Endothelial cell of umbilical vein (primary cell): ENCODE data around the gene MATN4. TPM values are rescaled to one million over a fixed set of nuclear protein-coding genes. Genes with fewer than 3 reads are reported as not detected.

Source experiments
- BruUV-seq: library from RNA; stranded (reverse); fragments of 400-500 nt; replicated peaks from 2 replicates; lab custom pipeline; 2021; lab: Mats Ljungman, UMichigan
- CTCF ChIA-PET: fragments of 300-600, 350-600 bp; sonication (Branson Sonifier 250); formaldehyde crosslinking; loops from one replicate; lab custom pipeline; 2021; ENCODE audit warnings: antibody characterized with exemption, inconsistent platforms; lab: Charles Lee
- POLR2A ChIA-PET: fragments of 300-600, 350-600 bp; sonication (Branson Sonifier 250); formaldehyde crosslinking; loops from one replicate; lab custom pipeline; 2021; ENCODE audit warnings: antibody characterized with exemption, inconsistent platforms; lab: Charles Lee
- DNase-seq: peaks from one replicate; pipeline ENCODE4 v3.0.0-alpha.2; 2011; ENCODE audit warnings: low read depth, low spot score
- FAIRE-seq: peaks from 2 replicates; lab custom pipeline; 2011; peaks lifted over from hg19 to GRCh38; lab: Jason Lieb, UNC
- H2AFZ ChIP-seq: 2 replicates; pipeline ENCODE4 v1.6.0; 2012; ENCODE audit warnings: low read depth, low read length, control low read depth, inconsistent platforms
- H3K27ac ChIP-seq: 2 replicates; pipeline ENCODE4 v1.5.1; 2011; ENCODE audit warnings: low read depth, mild to moderate bottlenecking, control low read depth, low read length, moderate library complexity; ENCODE audit not compliant: insufficient read depth
- H3K27me3 ChIP-seq, 2 experiments: 2 replicates each; pipeline versions ENCODE4 v1.6.0 to v1.6.1; 2011; ENCODE audit warnings: low read length in 2 of 2, mixed read lengths in 1 of 2; ENCODE audit not compliant: control insufficient read depth in 2 of 2, insufficient read depth in 2 of 2
- H3K36me3 ChIP-seq, 2 experiments: 2 replicates in 1 of 2; 3 replicates in 1 of 2; pipeline ENCODE4 v1.5.1; 2011; ENCODE audit warnings: low read length in 2 of 2, mild to moderate bottlenecking in 1 of 2, moderate library complexity in 1 of 2; ENCODE audit not compliant: control insufficient read depth in 2 of 2, insufficient read depth in 2 of 2; ENCODE audit errors: extremely low read depth in 1 of 2
- H3K4me1 ChIP-seq: 3 replicates; pipeline ENCODE4 v1.5.1; 2011; ENCODE audit warnings: mild to moderate bottlenecking, low read length; ENCODE audit not compliant: control insufficient read depth, insufficient read depth; ENCODE audit errors: extremely low read depth
- H3K4me2 ChIP-seq: 2 replicates; pipeline ENCODE4 v1.6.1; 2011; ENCODE audit warnings: low read length, control low read depth, mixed read lengths; ENCODE audit not compliant: insufficient read depth
- H3K4me3 ChIP-seq, 3 experiments: fragments of 200-600 bp in 1 of 3; sonication (generic), shearing (Covaris generic) in 1 of 3; replicated peaks in 1 of 3; 2 replicates each; pipeline ENCODE4 v1.5.1; 2011 to 2016; ENCODE audit warnings: control low read depth in 3 of 3, low read length in 3 of 3, mild to moderate bottlenecking in 2 of 3, inconsistent platforms in 1 of 3, low read depth in 1 of 3, moderate library complexity in 1 of 3; ENCODE audit not compliant: insufficient read depth in 1 of 3
- H3K79me2 ChIP-seq: 2 replicates; pipeline ENCODE4 v1.6.0; 2012; ENCODE audit warnings: low read length, inconsistent platforms; ENCODE audit not compliant: control insufficient read depth, insufficient read depth
- H3K9ac ChIP-seq: replicated peaks from 2 replicates; pipeline ENCODE3; 2011; ENCODE audit warnings: low read length, control low read depth; ENCODE audit not compliant: insufficient read depth; ENCODE audit errors: extremely low read depth
- H3K9me1 ChIP-seq: replicated peaks from 3 replicates; pipeline ENCODE4 v1.6.0; 2011; ENCODE audit warnings: mild to moderate bottlenecking, low read length; ENCODE audit not compliant: control insufficient read depth, insufficient read depth; ENCODE audit errors: extremely low read depth
- H3K9me3 ChIP-seq: replicated peaks from 2 replicates; pipeline ENCODE4 v1.5.1; 2012; ENCODE audit warnings: low read length, inconsistent platforms; ENCODE audit not compliant: control insufficient read depth, insufficient read depth
- H4K20me1 ChIP-seq: replicated peaks from 2 replicates; pipeline ENCODE3; 2011; ENCODE audit warnings: mild to moderate bottlenecking, low read length; ENCODE audit not compliant: control insufficient read depth, insufficient read depth; ENCODE audit errors: extremely low read depth
- EZH2 ChIP-seq: IDR thresholded peaks from 2 replicates; pipeline ENCODE4 v1.6.1; 2012; ENCODE audit warnings: borderline replicate concordance, low read depth, mild to moderate bottlenecking, moderate library complexity, low read length, inconsistent platforms; ENCODE audit not compliant: severe bottlenecking
- FOS ChIP-seq: IDR thresholded peaks from 2 replicates; pipeline ENCODE4 v1.6.1; 2011; ENCODE audit warnings: mild to moderate bottlenecking, low read length, moderate library complexity, borderline replicate concordance; ENCODE audit not compliant: insufficient read depth
- POLR2A ChIP-seq: IDR thresholded peaks from 2 replicates; pipeline ENCODE4 v1.6.1; 2012; ENCODE audit warnings: low read depth, mild to moderate bottlenecking, control low read depth, low read length
- dilution Hi-C: fragments of 300-500 bp; cut with MboI; formaldehyde crosslinking; loops from one replicate; pipeline ENCODE4 v1.15.0; 2019; ENCODE audit warnings: low sequenced_read_pairs; ENCODE audit not compliant: extremely low pct_ligation_motif_present
- intact Hi-C: fragments of 100-400 bp; cut with micrococcal nuclease; formaldehyde crosslinking; loops from one replicate; pipeline ENCODE4 v1.10.0; 2022
- polyA plus RNA-seq, 4 experiments: library from polyadenylated mRNA; depleted of rRNA in 3 of 4; stranded (reverse) in 3 of 4; unstranded in 1 of 4; fragments of >200 nt; gene quantifications; 2 replicates each; pipeline versions ENCODE4 v1.2.1 to v1.2.3, GENCODE V29; 2011 to 2012; ENCODE audit warnings: missing spikeins in 1 of 4
- total RNA-seq: library from RNA; stranded (reverse); gene quantifications from 2 replicates; pipeline ENCODE4 v1.2.3, GENCODE V29; 2021

Gene MATN4
- total and polyA plus RNA-seq, 2 donors (not counting 3 experiments of a cell fraction or from before 2014, with no cell fraction given) = 0.10 TPM; not detected in 1

GRCh38 chr20:45340951-45341350, 32.9 kb upstream of the MATN4 start:
- FAIRE-seq (no peak), DNase-seq (no peak)
- Histone ChIP-seq H3K9me3 (no peaks in the 10 kb centered on the region), H3K4me1 (peaks cover 61% of the 10 kb centered on the region), H3K79me2 (peaks cover 78% of the 10 kb centered on the region), H3K27me3 (no peaks in the 10 kb centered on the region), H3K4me3 (no peak overlapping the region), H4K20me1 (no peaks in the 10 kb centered on the region), H3K9me1 (no peaks in the 10 kb centered on the region), H3K4me2 (no peak overlapping the region), H2AFZ (no peak overlapping the region), H3K9ac (no peak overlapping the region), H3K27ac (no peak overlapping the region), H3K36me3 (peaks cover 0 to 3% of the 10 kb centered on the region in 2 experiments)
- intact Hi-C loops (loop anchor here (10.0 kb wide), 1 partner anchor 574 kb away; the partner anchor contains the start of gene PLTP), dilution Hi-C loops (no loop called here)
- no peak for TF ChIP-seq FOS
- ChIA-PET POLR2A (no interaction called here), CTCF (interaction anchor here (1.1 to 1.4 kb wide), 4 partner anchors 12 to 96 kb away, joined by 3 to 4 read pairs (median 3); no protein-coding TSS in a partner anchor)
- no TSS peak for BruUV-seq

DNA sequence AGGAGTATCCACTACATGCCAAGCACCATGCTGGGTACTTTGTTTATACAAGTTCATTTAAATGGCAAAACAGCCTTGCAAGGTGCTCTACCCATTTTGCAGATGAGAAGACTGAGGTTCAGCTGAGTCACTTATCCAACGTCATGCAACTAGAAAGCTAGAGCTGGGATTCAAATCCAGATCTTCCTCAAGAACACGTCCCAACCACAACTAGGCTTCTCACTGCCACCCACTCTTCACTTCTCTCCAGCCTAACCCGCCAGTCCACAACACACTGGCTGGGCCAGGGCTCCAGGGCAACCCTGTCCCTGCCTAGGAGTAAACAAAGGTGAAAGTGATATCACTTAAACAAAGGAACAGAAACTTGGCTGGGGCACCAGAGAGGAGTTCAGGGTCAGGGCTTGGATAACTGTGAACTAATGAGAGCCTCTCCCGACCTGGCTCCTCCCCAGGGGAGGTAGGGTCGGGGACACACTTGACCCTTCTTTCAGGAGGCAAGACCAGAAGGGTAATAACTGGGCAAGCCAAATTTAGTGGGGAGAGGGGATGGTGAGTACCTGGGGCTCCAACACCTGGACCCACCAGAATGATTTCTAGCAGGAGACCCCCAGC, 32.2 kb upstream of the MATN4 start:
- FAIRE-seq (no peak), DNase-seq (no peak)
- no peaks in the 10 kb centered on the region for H4K20me1 ChIP-seq
- H3K79me2 ChIP-seq = peaks cover 73% of the 10 kb centered on the region
- TF ChIP-seq EZH2 (no peak), POLR2A (no peak), FOS (no peak)
- peaks cover 0 to 3% of the 10 kb centered on the region in 2 experiments for H3K36me3 ChIP-seq
- H3K9me3 ChIP-seq = no peaks in the 10 kb centered on the region
- no TSS peak for BruUV-seq
- no peak overlapping the region for H3K4me3 ChIP-seq
- H3K9me1 ChIP-seq = no peaks in the 10 kb centered on the region
- dilution Hi-C loops (no loop called here), intact Hi-C loops (loop anchor here (10.0 kb wide), 1 partner anchor 574 kb away; the partner anchor contains the start of gene PLTP)
- ChIA-PET CTCF (interaction anchor here (1.1 kb wide), 1 partner anchor 96 kb away, joined by 3 read pairs; no protein-coding TSS in a partner anchor), POLR2A (no interaction called here)
- H2AFZ ChIP-seq = no peak overlapping the region
- no peak overlapping the region for H3K9ac ChIP-seq
- H3K27me3 ChIP-seq = no peaks in the 10 kb centered on the region
- H3K4me1 ChIP-seq = peaks cover 55% of the 10 kb centered on the region
- no peak overlapping the region for H3K27ac ChIP-seq
- H3K4me2 ChIP-seq = no peak overlapping the region
